GM10266 (cell line): Measurements from ENCODE around the gene IFNA21.
A peak's percentile ranks its signal among the peaks of the same experiment; 100 is the strongest.
"Not testable (repeated sequence)": the region's sequence is repeated elsewhere in the genome, so short reads cannot be mapped to it uniquely, and the experiment has no call there.

ENCODE experiments used
- DNase-seq: peaks from one replicate; pipeline ENCODE4 v3.0.0; 2012; ENCODE audit errors: extremely low spot score
- TF ChIP-seq, protein P1 (sequence below): IDR thresholded peaks from 2 replicates; pipeline ENCODE4 v1.5.1; 2012; ENCODE audit warnings: mild to moderate bottlenecking, low read depth; ENCODE audit not compliant: control insufficient read depth, insufficient read depth; ENCODE audit errors: missing control alignments

Gene IFNA21

DNA sequence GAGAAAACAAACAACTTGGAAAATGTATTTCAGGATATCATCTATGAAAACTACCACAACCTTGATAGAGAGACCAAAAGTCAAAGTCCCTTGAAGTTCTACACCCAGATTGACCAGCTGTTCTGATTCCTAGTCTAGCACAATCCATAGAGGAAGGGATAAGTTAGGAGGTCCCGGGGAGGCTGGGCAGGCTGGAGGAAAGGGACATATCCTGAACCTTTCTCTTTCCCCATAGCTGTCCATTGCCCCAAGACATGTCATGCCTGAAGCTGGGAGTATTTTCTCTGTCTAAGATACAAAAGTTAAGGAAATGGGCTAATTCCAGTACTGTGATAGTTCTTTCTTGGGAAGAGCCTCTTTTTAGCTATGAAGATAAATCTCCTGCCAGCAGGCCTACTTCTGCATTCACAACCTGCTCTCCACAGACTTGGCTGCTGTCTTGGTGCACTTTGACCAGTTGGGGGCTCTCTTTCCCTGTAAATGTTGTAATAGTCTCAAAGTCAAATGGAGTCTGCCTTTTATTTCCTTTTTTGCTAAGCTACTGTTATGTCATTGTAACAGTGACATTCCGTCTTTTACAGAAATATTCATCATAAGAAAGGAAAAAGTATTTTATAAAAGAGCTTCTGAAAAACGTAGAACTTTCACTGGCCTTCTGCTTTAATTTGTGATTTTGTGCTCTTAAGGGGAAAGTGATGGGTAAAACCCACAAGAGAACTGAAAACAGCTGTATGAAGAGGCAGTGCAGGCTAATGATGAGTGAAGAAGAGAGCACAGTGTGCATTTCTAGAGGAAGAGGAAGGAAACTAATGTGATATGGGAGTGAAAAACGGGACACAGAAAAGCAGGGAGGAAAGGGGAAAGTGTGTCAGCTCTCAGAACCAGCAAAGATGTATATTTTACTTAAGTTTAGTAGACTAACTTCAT lies 16.6 kb upstream of the IFNA21 start:
- TF ChIP-seq, protein P1, sequence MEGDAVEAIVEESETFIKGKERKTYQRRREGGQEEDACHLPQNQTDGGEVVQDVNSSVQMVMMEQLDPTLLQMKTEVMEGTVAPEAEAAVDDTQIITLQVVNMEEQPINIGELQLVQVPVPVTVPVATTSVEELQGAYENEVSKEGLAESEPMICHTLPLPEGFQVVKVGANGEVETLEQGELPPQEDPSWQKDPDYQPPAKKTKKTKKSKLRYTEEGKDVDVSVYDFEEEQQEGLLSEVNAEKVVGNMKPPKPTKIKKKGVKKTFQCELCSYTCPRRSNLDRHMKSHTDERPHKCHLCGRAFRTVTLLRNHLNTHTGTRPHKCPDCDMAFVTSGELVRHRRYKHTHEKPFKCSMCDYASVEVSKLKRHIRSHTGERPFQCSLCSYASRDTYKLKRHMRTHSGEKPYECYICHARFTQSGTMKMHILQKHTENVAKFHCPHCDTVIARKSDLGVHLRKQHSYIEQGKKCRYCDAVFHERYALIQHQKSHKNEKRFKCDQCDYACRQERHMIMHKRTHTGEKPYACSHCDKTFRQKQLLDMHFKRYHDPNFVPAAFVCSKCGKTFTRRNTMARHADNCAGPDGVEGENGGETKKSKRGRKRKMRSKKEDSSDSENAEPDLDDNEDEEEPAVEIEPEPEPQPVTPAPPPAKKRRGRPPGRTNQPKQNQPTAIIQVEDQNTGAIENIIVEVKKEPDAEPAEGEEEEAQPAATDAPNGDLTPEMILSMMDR = peak; percentile 67
- DNase-seq = not testable (repeated sequence)

DNA sequence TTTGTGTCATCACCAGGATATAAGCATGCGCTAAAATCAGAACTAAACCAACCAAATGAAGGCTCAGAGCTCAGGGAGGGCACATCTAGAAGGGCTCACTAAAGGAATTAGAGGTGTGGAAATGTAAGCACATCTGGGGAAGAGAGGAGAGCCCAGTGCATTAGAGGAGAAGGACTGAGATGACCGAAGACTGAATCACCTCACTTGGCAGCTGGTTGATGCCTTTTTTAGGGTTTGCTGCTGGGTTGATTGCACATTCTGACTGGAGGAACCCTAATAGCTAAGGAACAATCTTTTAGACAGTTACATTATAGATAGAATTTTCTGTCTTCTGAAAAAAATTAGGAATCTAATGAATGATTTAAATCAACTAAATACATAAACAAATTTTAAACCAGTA lies 8.2 kb upstream of the IFNA21 start:
- DNase-seq = no peak
- TF ChIP-seq, protein P1 = no peak

DNA sequence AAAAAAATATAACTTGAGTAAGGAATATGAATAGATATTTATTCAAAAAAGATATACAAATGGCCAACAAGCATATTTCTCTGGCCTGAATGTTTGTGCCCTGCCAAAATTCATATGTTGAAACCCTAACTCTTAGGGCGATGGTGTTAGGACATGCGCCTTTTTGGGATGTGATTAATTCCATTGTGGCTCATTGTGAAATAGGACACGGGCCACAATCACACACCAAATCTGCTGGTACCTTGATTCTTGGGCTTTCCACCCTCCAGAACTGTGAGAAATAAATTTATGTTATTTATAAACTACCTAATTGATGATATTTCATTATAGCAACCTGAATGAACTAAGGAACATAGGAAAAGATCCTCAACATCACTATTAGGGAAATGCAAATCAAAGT lies 5.7 kb upstream of the IFNA21 start:
- TF ChIP-seq, protein P1 = no peak
- DNase-seq = no peak

DNA sequence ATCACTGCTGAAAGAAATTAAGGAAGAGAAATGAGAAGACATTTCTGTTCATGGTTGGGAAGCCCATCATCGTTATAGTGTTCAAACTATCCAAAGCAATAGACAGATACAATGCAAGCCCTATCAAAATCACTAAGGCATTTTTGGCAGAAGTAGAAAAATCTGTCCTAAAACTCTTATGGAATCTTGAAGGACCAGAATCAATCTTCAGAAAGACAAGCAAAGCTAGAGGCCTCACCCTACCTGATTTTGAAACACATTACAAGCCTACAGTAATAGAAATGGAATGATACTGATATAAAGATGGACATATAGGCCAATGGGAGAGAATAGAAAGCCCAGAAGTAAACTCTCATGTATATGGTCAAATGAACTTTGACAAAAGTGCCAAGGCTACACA lies 4.9 kb upstream of the IFNA21 start:
- TF ChIP-seq, protein P1 = no peak
- no peak for DNase-seq

DNA sequence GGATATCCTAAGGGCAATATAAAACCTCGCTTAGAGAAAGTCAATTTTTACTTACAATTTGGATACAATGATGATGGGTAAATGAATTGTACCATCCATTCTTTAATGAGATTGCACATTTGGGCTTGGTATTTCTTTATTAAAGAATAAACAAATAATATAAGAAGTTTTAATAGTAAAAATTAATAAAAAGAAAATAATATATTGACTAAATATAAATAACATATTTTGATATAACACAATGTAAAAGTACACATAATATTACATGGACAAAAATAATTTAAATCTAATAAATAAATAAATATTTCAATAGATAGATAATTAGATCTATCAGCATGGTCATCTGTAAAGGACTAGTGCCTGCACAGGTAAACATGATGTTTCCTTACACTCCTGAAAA lies 944 bp downstream of the IFNA21 start:
- TF ChIP-seq, protein P1 = no peak
- DNase-seq = no peak

DNA sequence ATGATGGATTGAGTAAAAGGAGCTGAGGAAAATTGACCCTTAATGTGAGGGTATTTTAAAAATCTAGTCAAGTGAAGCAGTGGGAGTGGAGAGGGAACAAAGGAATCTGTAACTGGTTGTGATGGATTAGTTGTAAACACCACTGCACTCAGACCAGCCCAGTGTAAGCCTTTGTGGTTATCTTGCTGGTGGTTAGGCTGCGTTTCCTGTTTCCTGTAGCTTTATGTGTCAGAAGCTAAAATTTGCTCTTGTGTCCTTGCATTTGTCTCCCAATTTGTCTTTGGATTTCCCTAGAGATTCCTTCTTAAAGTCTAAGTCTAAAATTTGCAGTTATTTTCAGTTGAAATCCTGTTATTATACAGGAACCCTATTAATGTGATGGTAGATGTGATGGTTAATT lies 6.3 kb downstream of the IFNA21 start:
- TF ChIP-seq, protein P1 = no peak
- peak; percentile 23 for DNase-seq

DNA sequence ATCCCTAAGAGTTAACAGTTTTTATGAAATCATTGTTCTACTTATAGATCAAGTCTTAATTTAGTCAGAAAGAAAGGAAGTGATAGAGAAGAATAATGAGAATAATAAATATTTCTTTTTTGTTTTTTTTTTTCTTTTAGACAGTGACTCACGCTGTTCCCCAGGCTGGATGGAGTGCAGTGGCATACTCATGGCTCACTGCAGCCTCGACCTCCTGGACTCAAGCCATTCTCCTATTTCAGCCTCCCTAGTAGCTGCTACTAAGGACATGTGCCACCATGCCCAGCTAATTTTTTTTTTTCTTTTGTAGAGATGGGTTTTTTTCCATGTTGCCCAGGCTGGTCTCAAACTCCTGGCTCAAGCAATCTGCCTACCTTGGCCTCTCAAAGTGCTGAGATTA lies 11.0 kb downstream of the IFNA21 start:
- TF ChIP-seq, protein P1 = no peak
- no peak for DNase-seq
